Fibroblast of lung (primary cell): ENCODE measurements around the gene PACS2.

Experiments
- CTCF ChIP-seq, 2 donors: IDR thresholded peaks in 1 of 2; conservative IDR thresholded peaks in 1 of 2; 1 replicate in 1 of 2; 2 replicates in 1 of 2; pipeline ENCODE4 v1.5.1; 2011 to 2012; ENCODE audit warnings: low read length in 2 of 2, control low read depth in 1 of 2, inconsistent platforms in 1 of 2, low read depth in 1 of 2, mild to moderate bottlenecking in 1 of 2
- EZH2 ChIP-seq: IDR thresholded peaks from 2 replicates; pipeline ENCODE4 v1.5.1; 2012; ENCODE audit warnings: low read length, control low read depth, mild to moderate bottlenecking; ENCODE audit errors: missing control alignments

- no peak for TF ChIP-seq CTCF (conservative IDR thresholded peaks at IDR 0.05 in 1 of 2, IDR thresholded peaks at IDR 0.05 in 1 of 2; ENCODE audit: low read depth in 1 of 2, low read length in 2 of 2)
- no peak for TF ChIP-seq EZH2
Observed at GRCh38 chr14:105273062-105273461, 41.5 kb upstream of the PACS2 start.
